HCT116 (cell line): ENCODE results near the gene AP1B1. TPM values are rescaled to one million over a fixed set of nuclear protein-coding genes. Genes with fewer than 3 reads are reported as not detected.

Source experiments
- ATAC-seq: fragments of 200-7000 bp; cut with Tn5 transposase; 2 replicates; pipeline ENCODE4 v1.9.1; 2020; ENCODE audit warnings: mild to moderate bottlenecking, moderate library complexity
- BruUV-seq: library from RNA; stranded (reverse); fragments of 400-500 nt; replicated peaks from 2 replicates; lab custom pipeline; 2021; lab: Mats Ljungman, UMichigan
- CTCF ChIA-PET: fragments of 300-600 bp; sonication (Branson Sonifier 250); formaldehyde crosslinking; loops from one replicate; lab custom pipeline; 2021; ENCODE audit warnings: antibody characterized with exemption; lab: Charles Lee
- POLR2A ChIA-PET: fragments of 300-600, 350-600 bp; sonication (Branson Sonifier 250); formaldehyde crosslinking; loops from one replicate; lab custom pipeline; 2021; ENCODE audit warnings: antibody characterized with exemption; lab: Charles Lee
- RAD21 ChIA-PET, 2 experiments: fragments of 300-600 bp; sonication (Branson Sonifier 250); formaldehyde crosslinking; loops; one replicate each; lab custom pipeline; 2023; ENCODE audit warnings: low total read pairs in 2 of 2; ENCODE audit not compliant: uncharacterized antibody in 2 of 2, unreplicated experiment in 2 of 2, low non-redundant PET in 1 of 2; lab: Charles Lee
- DNase-seq: peaks from one replicate; pipeline ENCODE4 v3.0.0-alpha.2; 2010; ENCODE audit warnings: low read depth, low spot score
- H2AFZ ChIP-seq: fragments of 200-600 bp; shearing (Covaris generic), sonication (generic); 2 replicates; pipeline ENCODE4 v1.6.1; 2017; ENCODE audit warnings: low read depth, mixed run types, mixed read lengths, antibody characterized with exemption, low read length; ENCODE audit not compliant: poor library complexity, severe bottlenecking
- H3K27ac ChIP-seq: 2 replicates; pipeline ENCODE4 v1.5.1; 2012; ENCODE audit warnings: low read depth, low read length
- H3K27me3 ChIP-seq: fragments of 200-600 bp; sonication (generic); 2 replicates; pipeline ENCODE4 v1.6.1; 2016; ENCODE audit warnings: mixed run types, low read length, mixed read lengths; ENCODE audit not compliant: insufficient read depth
- H3K36me3 ChIP-seq, 2 experiments: fragments of 200-500 bp in 1 of 2; fragments of 200-600 bp in 1 of 2; sonication (Bioruptor generic) in 1 of 2; sonication (generic) in 1 of 2; 2 replicates each; pipeline versions ENCODE4 v1.5.1 to v1.6.1; 2014 to 2016; ENCODE audit warnings: low read length in 2 of 2, inconsistent platforms in 1 of 2, mixed read lengths in 1 of 2, mixed run types in 1 of 2; ENCODE audit not compliant: insufficient read depth in 2 of 2, control insufficient read depth in 1 of 2
- H3K4me1 ChIP-seq, 2 experiments: fragments of 200-600 bp in 1 of 2; sonication (generic) in 1 of 2; 2 replicates each; pipeline versions ENCODE4 v1.5.1 to v1.6.1; 2012 to 2017; ENCODE audit warnings: low read length in 2 of 2, inconsistent platforms in 1 of 2, mild to moderate bottlenecking in 1 of 2, mixed read lengths in 1 of 2, mixed run types in 1 of 2, moderate library complexity in 1 of 2; ENCODE audit not compliant: insufficient read depth in 2 of 2, control insufficient read depth in 1 of 2
- H3K4me2 ChIP-seq: fragments of 200-600 bp; sonication (generic); 2 replicates; pipeline ENCODE4 v1.6.1; 2017; ENCODE audit warnings: mixed run types, low read length, mixed read lengths
- H3K4me3 ChIP-seq, 2 experiments: fragments of 200-600 bp in 1 of 2; sonication (generic) in 1 of 2; replicated peaks in 1 of 2; 2 replicates each; pipeline ENCODE4 v1.5.1; 2011 to 2016; ENCODE audit warnings: low read length in 2 of 2, control low read depth in 1 of 2, low read depth in 1 of 2, mild to moderate bottlenecking in 1 of 2, mixed read lengths in 1 of 2, mixed run types in 1 of 2
- H3K79me2 ChIP-seq: fragments of 200-600 bp; sonication (generic); 2 replicates; pipeline ENCODE4 v1.6.1; 2017; ENCODE audit warnings: mild to moderate bottlenecking, mixed run types, low read length, moderate library complexity, mixed read lengths; ENCODE audit not compliant: insufficient read depth
- H3K9ac ChIP-seq: fragments of 200-600 bp; sonication (generic); 2 replicates; pipeline ENCODE4 v1.6.1; 2016; ENCODE audit warnings: low read length, mixed read lengths
- H3K9me2 ChIP-seq: fragments of 200-600 bp; sonication (generic), shearing (Covaris generic); 2 replicates; pipeline ENCODE4 v1.6.1; 2017; ENCODE audit warnings: mixed run types, mild to moderate bottlenecking, moderate library complexity; ENCODE audit not compliant: insufficient read depth
- H3K9me3 ChIP-seq, 2 experiments: fragments of 200-500 bp in 1 of 2; fragments of 200-600 bp in 1 of 2; sonication (Bioruptor generic) in 1 of 2; sonication (generic) in 1 of 2; 2 replicates each; pipeline ENCODE4 v1.6.1; 2014 to 2017; ENCODE audit warnings: low read length in 2 of 2, mixed read lengths in 2 of 2, inconsistent platforms in 1 of 2, low read depth in 1 of 2, mild to moderate bottlenecking in 1 of 2, mixed run types in 1 of 2, moderate library complexity in 1 of 2; ENCODE audit not compliant: control insufficient read depth in 1 of 2, insufficient read depth in 1 of 2
- H4K20me1 ChIP-seq: fragments of 200-600 bp; sonication (generic), shearing (Covaris generic); 2 replicates; pipeline ENCODE4 v1.6.1; 2017; ENCODE audit warnings: mixed run types, mild to moderate bottlenecking, moderate library complexity; ENCODE audit not compliant: insufficient read depth
- CTCF ChIP-seq, 3 experiments: fragments of 200-600 bp in 1 of 3; sonication (generic) in 1 of 3; IDR thresholded peaks in 2 of 3; conservative IDR thresholded peaks in 1 of 3; 2 replicates each; pipeline ENCODE4 v1.5.1; 2012 to 2017; ENCODE audit warnings: low read depth in 2 of 3, low read length in 2 of 3, antibody characterized with exemption in 1 of 3, borderline replicate concordance in 1 of 3, control low read depth in 1 of 3, mild to moderate bottlenecking in 1 of 3, mixed read lengths in 1 of 3, mixed run types in 1 of 3, moderate library complexity in 1 of 3; ENCODE audit not compliant: insufficient read depth in 1 of 3
- EGR1 ChIP-seq: IDR thresholded peaks from 2 replicates; pipeline ENCODE4 v1.6.1; 2012; ENCODE audit warnings: low read depth
- SRF ChIP-seq: IDR thresholded peaks from 2 replicates; pipeline ENCODE4 v1.6.1; 2012; ENCODE audit warnings: low read depth
- intact Hi-C: fragments of 100-400 bp; cut with micrococcal nuclease; formaldehyde crosslinking; loops from 2 replicates; pipeline ENCODE4 v1.10.0; 2022
- total RNA-seq: library from RNA; stranded (reverse); gene quantifications from one replicate; pipeline ENCODE4 v1.2.1, GENCODE V29; 2021; ENCODE audit not compliant: unreplicated experiment

Gene AP1B1
- total RNA-seq, 1 experiment from 2014 or later: 60.4 TPM

- no peak for DNase-seq
- H3K27me3 ChIP-seq: no peaks in the 10 kb centered on the region
- TF ChIP-seq SRF: no peak
- TF ChIP-seq EGR1: no peak
- TF ChIP-seq CTCF (IDR thresholded peaks at IDR 0.05 in 2 of 3, conservative IDR thresholded peaks at IDR 0.05 in 1 of 3; ENCODE audit: borderline replicate concordance in 1 of 3, insufficient read depth in 1 of 3, low read depth in 2 of 3, low read length in 2 of 3): no peak
- RAD21 ChIA-PET: no interaction called here
- H3K79me2 ChIP-seq: peaks cover 5% of the 10 kb centered on the region; the same call in 1 of the 2 replicates
- no peaks in the 10 kb centered on the region for H3K9me3 ChIP-seq
- H3K9ac ChIP-seq: no peak overlapping the region
- H3K27ac ChIP-seq: peak overlapping the region; percentile 35; the same call in 1 of the 2 replicates
- peaks cover 26 to 44% of the 10 kb centered on the region in 2 experiments for H3K4me1 ChIP-seq
- H3K9me2 ChIP-seq: no peaks in the 10 kb centered on the region
- no TSS peak for BruUV-seq
- intact Hi-C loops: no loop called here
- no peaks in the 10 kb centered on the region for H4K20me1 ChIP-seq
- no peaks in the 10 kb centered on the region for H3K36me3 ChIP-seq
- no peak overlapping the region for H3K4me2 ChIP-seq
- no peak overlapping the region for H3K4me3 ChIP-seq
- CTCF ChIA-PET: interaction anchor here (1.1 kb wide), 1 partner anchor 13 kb away, joined by 7 read pairs; no protein-coding TSS in a partner anchor
- no peak for ATAC-seq
- no peak overlapping the region for H2AFZ ChIP-seq
- POLR2A ChIA-PET: no interaction called here
These were observed 75.9 kb downstream of the AP1B1 start for GRCh38 chr22:29312218-29313125.
